Neural progenitor cell (in vitro differentiated cells): Measurements from ENCODE around the gene EXD2. TPM values are rescaled to one million over a fixed set of nuclear protein-coding genes. Genes with fewer than 3 reads are reported as not detected.

Source experiments
- DNase-seq: peaks from one replicate; pipeline ENCODE4 v3.0.0-alpha.2; 2016; ENCODE audit warnings: low spot score
- H2AFZ ChIP-seq: fragments of 200-600 bp; sonication (generic); replicated peaks from 2 replicates; pipeline ENCODE4 v1.6.1; 2016; ENCODE audit warnings: antibody characterized with exemption
- H3F3A ChIP-seq: fragments of 200-600 bp; sonication (generic); 2 replicates; pipeline ENCODE4 v1.6.1; 2016; ENCODE audit warnings: antibody characterized with exemption, low read depth
- H3K27ac ChIP-seq: fragments of 200-600 bp; sonication (generic); 2 replicates; pipeline ENCODE4 v1.5.1; 2016; ENCODE audit warnings: mild to moderate bottlenecking
- H3K27me3 ChIP-seq: fragments of 200-600 bp; sonication (generic); 2 replicates; pipeline ENCODE4 v1.6.1; 2016; ENCODE audit warnings: mild to moderate bottlenecking, moderate library complexity
- H3K36me3 ChIP-seq: fragments of 200-600 bp; sonication (generic); 2 replicates; pipeline ENCODE4 v1.5.1; 2016
- H3K4me1 ChIP-seq: fragments of 200-600 bp; sonication (generic); 2 replicates; pipeline ENCODE4 v1.6.1; 2016; ENCODE audit warnings: mixed run types
- H3K4me2 ChIP-seq: fragments of 200-600 bp; sonication (generic); 2 replicates; pipeline ENCODE4 v1.6.1; 2016
- H3K4me3 ChIP-seq: fragments of 200-600 bp; sonication (generic); 2 replicates; pipeline ENCODE4 v1.5.1; 2016
- H3K79me2 ChIP-seq: fragments of 200-600 bp; sonication (generic); 2 replicates; pipeline ENCODE4 v1.6.1; 2016; ENCODE audit warnings: low read depth
- H3K9ac ChIP-seq: fragments of 200-600 bp; sonication (generic); 2 replicates; pipeline ENCODE4 v1.6.1; 2016
- H3K9me3 ChIP-seq: fragments of 200-600 bp; sonication (generic); 2 replicates; pipeline ENCODE4 v1.5.1; 2016; ENCODE audit warnings: low read depth
- H4K20me1 ChIP-seq: fragments of 200-600 bp; sonication (generic); 2 replicates; pipeline ENCODE4 v1.6.1; 2016; ENCODE audit warnings: low read depth
- H3K27ac Mint-ChIP-seq: 3 replicates; pipeline ENCODE4 v1.8.0; 2021; ENCODE audit warnings: mixed read lengths
- H3K27me3 Mint-ChIP-seq: 2 replicates; pipeline ENCODE4 v1.8.0; 2022; ENCODE audit warnings: low read depth, mild to moderate bottlenecking, inconsistent platforms, moderate library complexity, mixed read lengths; ENCODE audit not compliant: insufficient read depth
- H3K36me3 Mint-ChIP-seq: 3 replicates; pipeline ENCODE4 v1.8.0; 2021; ENCODE audit warnings: mixed read lengths
- H3K4me1 Mint-ChIP-seq: 3 replicates; pipeline ENCODE4 v1.8.0; 2021; ENCODE audit warnings: mixed read lengths
- H3K4me3 Mint-ChIP-seq: 3 replicates; pipeline ENCODE4 v1.8.0; 2021; ENCODE audit warnings: mild to moderate bottlenecking, moderate library complexity, mixed read lengths
- H3K9me3 Mint-ChIP-seq: 3 replicates; pipeline ENCODE4 v1.8.0; 2020; ENCODE audit warnings: mixed read lengths
- CTCF ChIP-seq: fragments of 200-600 bp; sonication (generic); IDR thresholded peaks from 2 replicates; pipeline ENCODE4 v1.5.1; 2017; ENCODE audit warnings: antibody characterized with exemption, mild to moderate bottlenecking
- EZH2 ChIP-seq: fragments of 200-600 bp; sonication (generic); IDR thresholded peaks from 2 replicates; pipeline ENCODE4 v1.6.1; 2017; ENCODE audit warnings: antibody characterized with exemption, mild to moderate bottlenecking, moderate library complexity
- EZH2phosphoT487 ChIP-seq: fragments of 200-600 bp; sonication (generic); IDR thresholded peaks from 2 replicates; pipeline ENCODE4 v1.6.1; 2017; ENCODE audit warnings: antibody characterized with exemption
- total RNA-seq: library from RNA; depleted of rRNA; stranded (reverse); fragments of >200 nt; gene quantifications from 2 replicates; pipeline ENCODE4 v1.2.3, GENCODE V29; 2015; ENCODE audit warnings: low replicate concordance

Gene EXD2
- total RNA-seq, 1 donor from 2014 or later = 23.2 TPM

DNA sequence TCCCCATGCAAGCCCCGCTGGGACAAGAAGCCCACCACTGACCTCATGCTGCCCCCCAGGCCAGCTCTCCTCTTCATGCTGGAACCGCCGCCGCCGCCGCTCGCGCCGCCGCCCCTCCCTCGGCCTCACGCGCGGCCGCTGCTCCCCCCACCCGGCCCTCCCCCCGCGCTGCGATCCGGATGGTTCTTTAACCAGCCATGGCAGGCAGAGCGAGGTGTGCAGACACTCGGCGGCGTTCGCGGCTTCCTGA is 38.5 kb upstream of the EXD2 start, which contains the start of gene DCAF5:
Gene DCAF5 (minus strand): TSS at position 218 of the 250 bp plus-strand sequence. CDS start 141 bp downstream, at position 77.
- Histone ChIP-seq H3K9me3 (no peaks in the 10 kb centered on the region), H3K4me2 (peak within 1 kb of the TSS; percentile 96)
- no peak for TF ChIP-seq CTCF
- no peak for TF ChIP-seq EZH2
- TF ChIP-seq EZH2phosphoT487 = no peak

DNA sequence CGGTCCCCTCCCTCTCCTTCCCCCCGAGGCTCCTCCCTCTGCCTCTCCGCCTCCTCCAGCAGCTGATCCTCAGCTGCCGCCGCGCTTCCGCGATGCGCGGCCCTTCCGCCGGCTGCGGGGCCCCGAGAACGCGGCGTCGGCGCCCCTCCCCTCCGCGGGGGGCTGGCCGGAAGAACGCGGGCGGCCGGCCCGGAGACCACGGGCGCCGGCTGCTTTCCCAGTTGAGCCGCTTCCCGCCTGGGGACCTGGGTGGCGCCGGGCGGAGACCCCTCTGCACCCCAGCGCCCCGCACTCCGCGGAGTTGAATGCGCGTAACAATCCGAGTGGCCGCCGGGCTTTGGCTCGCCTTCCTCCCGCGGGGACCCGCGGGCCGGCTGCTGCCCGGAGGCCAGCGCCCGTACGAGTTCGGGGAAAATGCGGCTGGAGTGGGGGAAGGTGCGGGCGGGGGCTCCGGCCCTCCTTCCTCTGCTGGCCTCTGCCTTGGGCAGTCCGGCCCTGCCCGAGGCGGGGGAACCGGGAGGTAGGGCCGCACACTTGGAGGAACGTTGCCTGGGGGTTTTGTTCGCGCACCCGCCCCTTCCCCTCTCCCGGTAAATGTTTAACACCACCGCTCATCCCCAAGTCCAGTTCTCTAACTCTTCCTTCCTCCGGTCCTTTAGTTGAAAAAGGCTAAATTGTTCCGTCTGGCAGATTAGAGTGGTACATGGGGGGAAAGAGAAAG is 38.0 kb upstream of the EXD2 start:
- H3K9me3 Mint-ChIP-seq = no peaks in the 10 kb centered on the region
- H3K27me3 Mint-ChIP-seq = peaks cover 5% of the 10 kb centered on the region
- no peaks in the 10 kb centered on the region for H3K36me3 ChIP-seq
- H3K9me3 ChIP-seq = no peaks in the 10 kb centered on the region
- H4K20me1 ChIP-seq = peaks cover 17% of the 10 kb centered on the region
- no peak overlapping the region for H3K9ac ChIP-seq
- peak; percentile 74 for DNase-seq
- H3K79me2 ChIP-seq = peaks cover 30% of the 10 kb centered on the region
- peak overlapping the region; percentile 96 for H3K4me3 Mint-ChIP-seq
- H2AFZ ChIP-seq = peak overlapping the region; percentile 93
- peaks cover 50% of the 10 kb centered on the region for H3F3A ChIP-seq
- H3K27ac ChIP-seq = peak overlapping the region; percentile 35
- H3K27me3 ChIP-seq = peaks cover 14% of the 10 kb centered on the region
- TF ChIP-seq EZH2phosphoT487 = peak; percentile 54
- TF ChIP-seq CTCF = no peak
- peak; percentile 44 for TF ChIP-seq EZH2
- H3K4me2 ChIP-seq = peak overlapping the region; percentile 96
- peaks cover 31% of the 10 kb centered on the region for H3K4me1 Mint-ChIP-seq
- peaks cover 9% of the 10 kb centered on the region for H3K36me3 Mint-ChIP-seq
- peak overlapping the region; percentile 91 for H3K4me3 ChIP-seq
- peak overlapping the region; percentile 50 for H3K27ac Mint-ChIP-seq
- H3K4me1 ChIP-seq = peaks cover 22% of the 10 kb centered on the region

More for the DNA sequence above, 38.5 kb upstream of the EXD2 start, which contains the start of gene DCAF5:
- Histone ChIP-seq H3K36me3 (no peaks in the 10 kb centered on the region), H3K27ac (peak within 1 kb of the TSS; percentile 72), H3F3A (peaks cover 50% of the 10 kb centered on the region), H3K27me3 (peaks cover 14% of the 10 kb centered on the region), H3K9ac (peak within 1 kb of the TSS; percentile 76), H3K79me2 (peaks cover 35% of the 10 kb centered on the region), H3K4me1 (peaks cover 22% of the 10 kb centered on the region), H2AFZ (peak within 1 kb of the TSS; percentile 93), H3K4me3 (peak within 1 kb of the TSS; percentile 91), H4K20me1 (peaks cover 21% of the 10 kb centered on the region)
- peak; percentile 97 for DNase-seq
- peaks cover 11% of the 10 kb centered on the region for H3K36me3 Mint-ChIP-seq
- no peaks in the 10 kb centered on the region for H3K9me3 Mint-ChIP-seq
- peak within 1 kb of the TSS; percentile 96 for H3K4me3 Mint-ChIP-seq
- peaks cover 31% of the 10 kb centered on the region for H3K4me1 Mint-ChIP-seq
- peaks cover 5% of the 10 kb centered on the region for H3K27me3 Mint-ChIP-seq
- H3K27ac Mint-ChIP-seq = peak within 1 kb of the TSS; percentile 90

GRCh38 chr14:69153873-69154270 is 37.4 kb upstream of the EXD2 start:
- Histone ChIP-seq H4K20me1 (peaks cover 14% of the 10 kb centered on the region), H3K4me1 (peaks cover 22% of the 10 kb centered on the region), H3K36me3 (no peaks in the 10 kb centered on the region), H3K79me2 (peaks cover 25% of the 10 kb centered on the region), H3K27me3 (peaks cover 14% of the 10 kb centered on the region), H3K27ac (no peak overlapping the region), H3K9ac (no peak overlapping the region), H3K9me3 (no peaks in the 10 kb centered on the region), H3F3A (peaks cover 50% of the 10 kb centered on the region), H3K4me2 (peak overlapping the region; percentile 96), H2AFZ (peak overlapping the region; percentile 93), H3K4me3 (peak overlapping the region; percentile 91)
- peak overlapping the region; percentile 89 for H3K4me3 Mint-ChIP-seq
- peaks cover 5% of the 10 kb centered on the region for H3K27me3 Mint-ChIP-seq
- H3K9me3 Mint-ChIP-seq = no peaks in the 10 kb centered on the region
- H3K4me1 Mint-ChIP-seq = peaks cover 31% of the 10 kb centered on the region
- peak; percentile 36 for DNase-seq
- peak overlapping the region; percentile 50 for H3K27ac Mint-ChIP-seq
- TF ChIP-seq EZH2phosphoT487 (no peak), CTCF (no peak), EZH2 (no peak)
- H3K36me3 Mint-ChIP-seq = peaks cover 5% of the 10 kb centered on the region
